Activated CD8-positive, alpha-beta memory T cell treated with anti-CD3 and anti-CD28 coated beads for 36 hours (primary cell): ENCODE results near the gene HOOK2. TPM values are rescaled to one million over a fixed set of nuclear protein-coding genes. Genes with fewer than 3 reads are reported as not detected.

Experiments
- CTCF ChIA-PET: fragments of 350-600 bp; sonication (Branson Sonifier 250); formaldehyde crosslinking; loops from one replicate; lab custom pipeline; 2021; ENCODE audit warnings: antibody characterized with exemption; lab: Charles Lee
- POLR2A ChIA-PET: fragments of 350-600 bp; sonication (Branson Sonifier 250); formaldehyde crosslinking; loops from one replicate; lab custom pipeline; 2021; ENCODE audit warnings: antibody characterized with exemption; lab: Charles Lee
- total RNA-seq, 2 experiments: library from RNA; stranded (reverse); gene quantifications; one replicate each; pipeline ENCODE4 v1.2.3, GENCODE V29; 2021

The HOOK2 gene, protein sequence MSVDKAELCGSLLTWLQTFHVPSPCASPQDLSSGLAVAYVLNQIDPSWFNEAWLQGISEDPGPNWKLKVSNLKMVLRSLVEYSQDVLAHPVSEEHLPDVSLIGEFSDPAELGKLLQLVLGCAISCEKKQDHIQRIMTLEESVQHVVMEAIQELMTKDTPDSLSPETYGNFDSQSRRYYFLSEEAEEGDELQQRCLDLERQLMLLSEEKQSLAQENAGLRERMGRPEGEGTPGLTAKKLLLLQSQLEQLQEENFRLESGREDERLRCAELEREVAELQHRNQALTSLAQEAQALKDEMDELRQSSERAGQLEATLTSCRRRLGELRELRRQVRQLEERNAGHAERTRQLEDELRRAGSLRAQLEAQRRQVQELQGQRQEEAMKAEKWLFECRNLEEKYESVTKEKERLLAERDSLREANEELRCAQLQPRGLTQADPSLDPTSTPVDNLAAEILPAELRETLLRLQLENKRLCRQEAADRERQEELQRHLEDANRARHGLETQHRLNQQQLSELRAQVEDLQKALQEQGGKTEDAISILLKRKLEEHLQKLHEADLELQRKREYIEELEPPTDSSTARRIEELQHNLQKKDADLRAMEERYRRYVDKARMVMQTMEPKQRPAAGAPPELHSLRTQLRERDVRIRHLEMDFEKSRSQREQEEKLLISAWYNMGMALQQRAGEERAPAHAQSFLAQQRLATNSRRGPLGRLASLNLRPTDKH
- total RNA-seq = 10 to 100 TPM; 12.9 to 13.1 TPM

GRCh38 chr19:12774588-12775555 lies at the start of gene HOOK2:
HOOK2 (minus strand) TSS chr19:12775552; CDS start chr19:12775449, 103 bp downstream.
- ChIA-PET CTCF (interaction anchor here (0.9 to 25.8 kb wide), 6 partner anchors 9 to 1196 kb away, joined by 3 to 598 read pairs (median 5); partner anchors contain the start of genes JUNB, PRDX2 and THSD8), POLR2A (interaction anchor here (6.2 kb wide), 1 partner anchor 19 kb away, joined by 110 read pairs; the partner anchor contains the start of gene JUNB)

GRCh38 chr19:12821761-12822160 lies 46.4 kb upstream of the HOOK2 start:
- POLR2A ChIA-PET = interaction anchor here (0.6 kb wide), 1 partner anchor 97 kb away, joined by 3 read pairs; no protein-coding TSS in a partner anchor
- CTCF ChIA-PET = interaction anchor here (1.0 kb wide), 1 partner anchor 56 kb away, joined by 4 read pairs; no protein-coding TSS in a partner anchor

DNA sequence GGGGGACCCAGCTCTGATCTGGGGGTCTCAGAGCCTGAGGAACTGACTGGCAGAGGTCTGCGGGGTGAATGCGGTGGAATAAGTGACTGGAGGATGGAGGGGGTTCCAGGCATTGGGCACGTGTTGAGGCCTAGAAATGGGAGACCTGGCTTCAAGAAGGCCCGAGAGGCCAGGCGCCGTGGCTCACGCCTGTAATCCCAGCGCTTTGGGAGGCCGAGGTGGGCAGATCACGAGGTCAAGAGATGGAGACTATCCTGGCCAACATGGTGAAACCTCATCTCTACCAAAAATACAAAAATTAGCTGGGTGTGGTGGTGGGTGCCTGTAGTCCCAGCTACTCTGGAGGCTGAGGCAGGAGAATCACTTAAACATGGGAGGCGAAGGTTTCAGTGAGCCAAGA lies 42.5 kb upstream of the HOOK2 start:
- ChIA-PET CTCF (interaction anchor here (0.7 to 1.0 kb wide), 3 partner anchors 11 to 1731 kb away, joined by 3 read pairs; no protein-coding TSS in a partner anchor), POLR2A (interaction anchor here (0.5 to 0.7 kb wide), 3 partner anchors 11 to 445 kb away, joined by 3 to 12 read pairs (median 4); no protein-coding TSS in a partner anchor)

DNA sequence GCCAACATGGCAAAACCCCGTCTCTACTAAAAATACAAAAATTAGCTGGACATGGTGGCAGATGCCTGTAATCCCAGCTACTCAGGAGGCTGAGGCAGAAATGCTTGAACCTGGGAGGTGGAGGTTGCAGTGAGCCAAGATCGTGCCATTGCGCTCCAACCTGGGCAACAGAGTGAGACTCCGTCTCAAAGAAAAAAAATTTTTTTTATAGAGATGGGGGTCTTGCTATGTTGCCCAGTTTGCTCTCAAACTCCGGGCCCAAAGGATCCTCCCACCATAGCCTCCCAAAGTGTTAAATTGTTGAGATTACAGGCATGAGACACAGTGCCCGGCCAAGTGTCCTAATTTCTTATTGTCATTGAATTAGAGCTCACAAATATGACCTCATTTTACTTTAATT lies 41.8 kb upstream of the HOOK2 start:
- CTCF ChIA-PET = interaction anchor here (1.0 kb wide), 1 partner anchor 10 kb away, joined by 3 read pairs; no protein-coding TSS in a partner anchor
- POLR2A ChIA-PET = interaction anchor here (0.7 kb wide), 1 partner anchor 166 kb away, joined by 5 read pairs; no protein-coding TSS in a partner anchor

DNA sequence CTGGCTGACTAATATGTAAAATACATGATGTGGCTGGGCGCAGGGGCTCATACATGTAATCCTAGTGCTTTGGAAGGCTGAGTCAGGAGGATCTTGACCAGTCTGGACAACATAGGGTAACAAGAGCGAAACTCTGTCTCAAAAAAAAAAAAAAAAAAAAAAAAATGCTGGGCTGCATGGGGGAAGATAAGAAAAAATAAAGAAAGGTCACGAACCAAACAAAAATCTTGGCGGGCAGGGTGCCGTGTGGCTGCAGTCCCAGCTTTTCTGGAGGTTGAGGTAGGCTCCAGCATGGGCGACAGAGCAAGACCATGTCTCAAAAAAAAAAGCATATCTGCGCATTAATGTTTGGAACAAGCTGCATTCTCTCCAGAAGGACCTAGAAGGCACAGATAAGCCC lies 39.7 kb upstream of the HOOK2 start:
- POLR2A ChIA-PET = interaction anchor here (0.7 kb wide), 1 partner anchor 75 kb away, joined by 3 read pairs; no protein-coding TSS in a partner anchor
- CTCF ChIA-PET = interaction anchor here (0.7 to 1.6 kb wide), 2 partner anchors 54 to 118 kb away, joined by 3 to 4 read pairs; no protein-coding TSS in a partner anchor

DNA sequence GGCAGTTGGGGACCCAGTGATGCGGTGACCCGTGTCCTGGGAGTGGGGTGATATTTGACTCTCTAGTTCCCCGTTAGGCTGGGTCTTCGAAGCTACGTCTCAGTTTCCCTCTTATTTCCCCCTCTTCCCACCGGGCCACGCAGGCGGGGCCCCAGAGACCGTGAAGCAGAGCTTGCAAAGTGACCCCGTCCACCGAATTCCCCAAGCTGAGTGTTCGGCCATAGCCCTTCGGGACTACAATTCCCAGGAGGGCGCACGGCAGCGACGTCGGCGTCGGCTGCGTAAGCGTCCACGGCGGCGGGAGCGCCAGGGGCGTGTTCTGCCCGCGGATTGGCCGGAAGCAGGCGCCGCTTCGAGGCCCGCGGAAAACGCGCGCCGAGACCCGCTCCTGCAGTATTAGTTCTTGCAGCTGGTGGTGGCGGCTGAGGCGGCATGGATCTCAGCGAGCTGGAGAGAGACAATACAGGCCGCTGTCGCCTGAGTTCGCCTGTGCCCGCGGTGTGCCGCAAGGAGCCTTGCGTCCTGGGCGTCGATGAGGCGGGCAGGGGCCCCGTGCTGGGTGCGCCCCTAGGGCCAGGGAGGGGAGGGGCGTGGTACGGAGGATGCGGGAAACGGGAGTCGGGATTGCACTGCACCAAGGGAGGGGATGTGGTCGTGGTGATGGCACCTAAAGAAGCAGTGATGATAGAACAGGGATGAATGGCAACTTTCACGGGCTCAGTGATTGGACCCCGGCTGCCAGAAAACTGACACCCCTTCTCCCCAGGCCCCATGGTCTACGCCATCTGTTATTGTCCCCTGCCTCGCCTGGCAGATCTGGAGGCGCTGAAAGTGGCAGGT lies 31.1 kb upstream of the HOOK2 start, which contains the start of gene RNASEH2A:
TSS of gene RNASEH2A (plus strand) at position 343 of the 840 bp plus-strand sequence. CDS start at position 433, 90 bp downstream.
- ChIA-PET CTCF (interaction anchor here (0.8 to 2.2 kb wide), 13 partner anchors 10 to 84 kb away, joined by 3 to 9 read pairs (median 4); no protein-coding TSS in a partner anchor), POLR2A (interaction anchor here (0.6 to 1.0 kb wide), 4 partner anchors 11 to 83 kb away, joined by 3 to 12 read pairs (median 3); partner anchors contain the start of gene JUNB)

GRCh38 chr19:12804051-12804450 lies 28.7 kb upstream of the HOOK2 start:
- ChIA-PET CTCF (interaction anchor here (14.9 kb wide), 1 partner anchor 37 kb away, joined by 598 read pairs; the partner anchor contains the start of gene HOOK2), POLR2A (interaction anchor here (1.8 kb wide), 1 partner anchor 12 kb away, joined by 5 read pairs; no protein-coding TSS in a partner anchor)

DNA sequence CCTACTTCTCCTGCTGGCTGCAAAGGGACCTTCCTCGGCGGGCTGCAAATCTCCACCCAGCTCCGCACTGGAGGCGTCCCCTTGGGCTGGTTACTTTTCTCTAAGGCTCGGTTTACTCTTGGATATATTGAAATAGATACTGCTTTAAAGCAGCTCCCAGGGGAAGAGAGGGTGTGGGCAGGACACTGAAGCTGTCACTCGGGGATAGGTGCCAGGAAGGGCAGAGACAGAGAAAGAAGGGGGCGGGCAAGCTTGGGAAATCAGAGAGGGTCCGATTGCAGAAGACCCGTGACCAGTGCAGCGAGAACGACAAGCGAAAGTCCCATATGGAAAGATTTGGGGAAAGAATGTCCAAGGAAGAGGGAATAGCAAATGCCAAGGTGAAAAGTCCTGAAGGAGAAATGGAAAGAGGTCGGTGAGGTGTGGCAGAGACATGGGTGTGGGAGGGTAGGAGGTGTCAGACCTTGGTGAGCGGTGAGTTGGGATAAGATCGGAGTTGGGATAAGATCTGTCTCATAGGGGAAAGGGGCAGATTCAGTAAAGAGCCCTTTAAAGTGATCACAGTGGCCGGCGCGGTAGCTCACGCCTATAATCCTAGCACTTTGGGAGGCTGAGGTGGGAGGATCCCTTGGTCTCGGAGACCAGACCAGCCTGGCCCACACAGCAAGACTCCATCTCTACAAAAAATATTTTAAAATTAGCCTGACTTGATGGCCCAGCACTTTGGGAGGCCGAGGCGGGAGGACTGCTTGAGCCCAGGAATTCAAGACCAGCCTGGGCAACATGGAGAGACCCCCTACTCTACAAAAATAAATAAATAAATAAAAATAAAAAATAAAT lies 27.1 kb upstream of the HOOK2 start:
- POLR2A ChIA-PET = interaction anchor here (0.6 to 1.8 kb wide), 3 partner anchors 10 to 1980 kb away, joined by 3 to 5 read pairs (median 5); no protein-coding TSS in a partner anchor

DNA sequence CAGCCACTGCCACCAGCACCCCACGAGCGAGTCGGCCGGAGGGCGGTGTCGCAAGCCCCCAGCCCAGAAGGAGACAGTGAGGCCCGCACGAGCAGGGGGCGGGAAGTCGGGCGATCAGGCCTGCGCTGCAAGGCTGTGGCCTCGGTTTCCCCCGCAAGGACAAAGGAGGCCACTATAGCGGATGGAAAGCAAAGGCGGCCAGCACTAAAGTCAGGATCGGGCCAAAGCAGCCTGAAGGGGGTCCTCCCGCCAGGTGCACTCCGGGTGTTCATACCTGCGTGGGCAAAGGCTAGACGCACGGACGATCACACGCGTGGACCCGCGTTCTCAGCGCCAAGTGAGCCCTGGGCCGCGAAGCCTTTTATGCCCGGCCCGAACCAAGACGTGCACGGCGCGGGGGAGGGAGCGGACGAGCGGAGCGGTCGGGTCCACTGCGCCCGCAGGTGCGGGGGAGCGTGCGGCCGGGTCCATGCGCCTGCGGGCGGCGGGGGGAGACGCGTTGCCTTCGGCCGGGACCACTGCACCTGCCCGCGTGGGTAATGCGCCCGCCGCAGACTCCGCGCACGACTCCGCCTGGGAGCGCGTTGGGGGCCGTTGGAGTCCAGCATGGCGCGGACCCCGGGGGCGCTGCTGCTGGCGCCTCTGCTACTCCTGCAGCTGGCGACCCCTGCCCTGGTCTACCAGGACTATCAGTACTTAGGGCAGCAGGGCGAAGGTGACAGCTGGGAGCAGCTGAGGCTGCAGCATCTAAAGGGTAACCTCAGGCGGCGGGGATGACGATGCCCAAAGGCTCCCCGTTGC lies 26.3 kb upstream of the HOOK2 start, which contains the start of the genes PRDX2 and THSD8:
TSS of gene PRDX2 (minus strand) at position 335 of the 801 bp plus-strand sequence. CDS start 539 bp downstream, outside the sequence.
TSS of gene THSD8 (plus strand) at position 604 of the 801 bp plus-strand sequence. CDS start at position 607, 3 bp downstream.
- CTCF ChIA-PET = interaction anchor here (0.5 to 14.9 kb wide), 6 partner anchors 10 to 126 kb away, joined by 3 to 598 read pairs (median 4); partner anchors contain the start of genes HOOK2 and JUNB
- POLR2A ChIA-PET = interaction anchor here (0.6 to 1.8 kb wide), 4 partner anchors 9 to 1979 kb away, joined by 3 to 5 read pairs (median 4); partner anchors contain the start of gene JUNB

More for the DNA sequence above, 27.1 kb upstream of the HOOK2 start:
- CTCF ChIA-PET = interaction anchor here (0.5 to 14.9 kb wide), 6 partner anchors 11 to 125 kb away, joined by 3 to 598 read pairs (median 3); partner anchors contain the start of genes HOOK2 and JUNB

DNA sequence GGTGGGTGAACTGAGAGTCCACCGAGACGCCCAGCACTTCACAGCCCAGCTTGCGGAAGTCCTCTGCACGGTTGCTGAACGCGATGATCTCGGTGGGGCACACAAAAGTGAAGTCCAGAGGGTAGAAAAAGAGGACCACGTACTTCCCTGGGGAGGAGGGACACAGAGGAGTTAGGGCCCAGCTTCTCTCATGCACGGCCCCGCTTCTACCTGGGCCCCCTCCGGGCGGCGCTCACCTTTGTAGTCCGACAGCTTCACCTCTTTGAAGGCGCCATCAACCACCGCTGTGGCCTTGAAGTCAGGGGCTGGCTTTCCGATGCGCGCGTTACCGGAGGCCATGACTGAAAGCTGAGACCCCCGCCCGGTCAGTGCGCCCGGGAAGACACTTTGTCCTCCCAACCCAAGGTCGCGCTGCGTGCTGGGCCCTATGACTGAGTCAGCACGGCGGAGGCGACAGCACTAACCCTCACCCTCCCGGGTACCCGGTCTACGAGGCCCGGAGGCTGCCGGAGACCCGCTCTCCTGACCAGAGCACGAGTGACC lies 25.6 kb upstream of the HOOK2 start:
- ChIA-PET POLR2A (interaction anchor here (0.6 to 0.9 kb wide), 2 partner anchors 9 to 201 kb away, joined by 3 to 4 read pairs; partner anchors contain the start of gene JUNB), CTCF (interaction anchor here (0.7 to 14.9 kb wide), 3 partner anchors 10 to 34 kb away, joined by 3 to 598 read pairs (median 4); partner anchors contain the start of gene HOOK2)

- ChIA-PET POLR2A (interaction anchor here (0.7 to 0.9 kb wide), 2 partner anchors 9 to 58 kb away, joined by 4 to 5 read pairs; partner anchors contain the start of gene JUNB), CTCF (interaction anchor here (1.0 to 14.9 kb wide), 3 partner anchors 33 to 54 kb away, joined by 3 to 598 read pairs (median 4); partner anchors contain the start of gene HOOK2)
Measured at GRCh38 chr19:12800466-12800770, 25.1 kb upstream of the HOOK2 start.

GRCh38 chr19:12799742-12800465 lies 24.6 kb upstream of the HOOK2 start:
- POLR2A ChIA-PET = interaction anchor here (0.7 kb wide), 1 partner anchor 58 kb away, joined by 5 read pairs; no protein-coding TSS in a partner anchor
- CTCF ChIA-PET = interaction anchor here (0.6 to 14.9 kb wide), 5 partner anchors 33 to 243 kb away, joined by 3 to 598 read pairs (median 3); partner anchors contain the start of gene HOOK2

GRCh38 chr19:12797607-12798006 lies 22.3 kb upstream of the HOOK2 start:
- ChIA-PET CTCF (interaction anchor here (0.7 to 14.9 kb wide), 7 partner anchors 15 to 1813 kb away, joined by 3 to 598 read pairs (median 4); partner anchors contain the start of genes HOOK2 and TRIR), POLR2A (interaction anchor here (0.6 to 8.2 kb wide), 3 partner anchors 21 to 1595 kb away, joined by 3 to 110 read pairs (median 10); partner anchors contain the start of gene HOOK2)
